Measurements from ENCODE around the gene A2M.

A2M gene

DNA sequence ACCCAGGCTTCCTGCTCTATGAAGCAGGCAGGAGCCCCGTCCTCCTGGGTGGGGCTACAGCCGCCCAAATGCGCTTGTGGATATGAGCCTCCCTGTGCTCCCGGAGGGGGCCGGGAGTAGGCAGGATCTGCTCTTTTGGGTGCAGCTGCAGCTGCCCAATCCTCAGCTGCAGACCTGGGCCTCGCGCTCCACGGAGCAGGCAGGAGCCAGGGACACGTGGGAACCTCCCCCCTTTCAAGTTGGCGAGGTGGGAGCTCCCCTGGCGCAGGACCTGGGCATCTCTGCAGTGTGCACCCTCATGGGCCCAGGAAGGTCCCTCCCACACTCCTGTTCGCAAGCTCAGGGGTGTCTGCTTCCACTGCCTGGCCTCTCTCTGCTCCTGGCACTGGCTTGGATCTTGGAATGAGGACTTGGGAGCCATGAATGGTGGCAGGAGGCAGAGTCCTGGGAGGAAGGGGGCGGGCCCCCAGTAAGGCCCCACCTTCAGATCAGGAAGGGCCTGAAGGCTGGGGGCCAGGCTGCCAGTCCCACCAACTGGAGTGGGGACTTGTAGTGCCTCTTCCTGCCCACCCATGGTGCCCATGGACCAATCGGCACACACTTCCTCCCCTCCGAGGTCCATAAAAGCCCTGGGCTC, 65.1 kb downstream of the A2M start:
- H3K27ac ChIP-seq (ENCODE audit: low read length), result no peak overlapping the region
- DNase-seq (ENCODE audit: low read depth, low spot score), result no peak
- no peaks in the 10 kb centered on the region for H3K4me1 ChIP-seq (ENCODE audit: control insufficient read depth, insufficient read depth, low read length)
- no peaks in the 10 kb centered on the region for H3K9me3 ChIP-seq (ENCODE audit: control insufficient read depth, insufficient read depth, low read length)
- no peaks in the 10 kb centered on the region for H3K36me3 ChIP-seq (ENCODE audit: control insufficient read depth, insufficient read depth, low read length)
- no peaks in the 10 kb centered on the region for H3K27me3 ChIP-seq (ENCODE audit: control insufficient read depth, insufficient read depth, low read length)
- no CpG with 5 or more reads among the region's 15 CpGs for WGBS (ENCODE audit: insufficient coverage, insufficient read length)
- H3K4me3 ChIP-seq (ENCODE audit: low read length), result no peak overlapping the region

- no peak for DNase-seq (ENCODE audit: low read depth, low spot score)
- Histone ChIP-seq H3K27me3 (ENCODE audit: control insufficient read depth, insufficient read depth, low read length) (no peaks in the 10 kb centered on the region), H3K4me3 (ENCODE audit: low read length) (no peak overlapping the region), H3K36me3 (ENCODE audit: control insufficient read depth, insufficient read depth, low read length) (no peaks in the 10 kb centered on the region), H3K27ac (ENCODE audit: low read length) (no peak overlapping the region), H3K9me3 (ENCODE audit: control insufficient read depth, insufficient read depth, low read length) (no peaks in the 10 kb centered on the region), H3K4me1 (ENCODE audit: control insufficient read depth, insufficient read depth, low read length) (no peaks in the 10 kb centered on the region)
- no CpG with 5 or more reads among the region's 6 CpGs for WGBS (ENCODE audit: insufficient coverage, insufficient read length)
Observed at GRCh38 chr12:9049520-9050133, 66.1 kb downstream of the A2M start.

- WGBS (ENCODE audit: insufficient coverage, insufficient read length), result no CpG with 5 or more reads among the region's 2 CpGs
- Histone ChIP-seq H3K27me3 (ENCODE audit: control insufficient read depth, insufficient read depth, low read length) (no peaks in the 10 kb centered on the region), H3K9me3 (ENCODE audit: control insufficient read depth, insufficient read depth, low read length) (no peaks in the 10 kb centered on the region), H3K36me3 (ENCODE audit: control insufficient read depth, insufficient read depth, low read length) (no peaks in the 10 kb centered on the region), H3K27ac (ENCODE audit: low read length) (no peak overlapping the region), H3K4me1 (ENCODE audit: control insufficient read depth, insufficient read depth, low read length) (no peaks in the 10 kb centered on the region), H3K4me3 (ENCODE audit: low read length) (no peak overlapping the region)
- no peak for DNase-seq (ENCODE audit: low read depth, low spot score)
Observed at GRCh38 chr12:9048930-9049329, 66.8 kb downstream of the A2M start.

DNA sequence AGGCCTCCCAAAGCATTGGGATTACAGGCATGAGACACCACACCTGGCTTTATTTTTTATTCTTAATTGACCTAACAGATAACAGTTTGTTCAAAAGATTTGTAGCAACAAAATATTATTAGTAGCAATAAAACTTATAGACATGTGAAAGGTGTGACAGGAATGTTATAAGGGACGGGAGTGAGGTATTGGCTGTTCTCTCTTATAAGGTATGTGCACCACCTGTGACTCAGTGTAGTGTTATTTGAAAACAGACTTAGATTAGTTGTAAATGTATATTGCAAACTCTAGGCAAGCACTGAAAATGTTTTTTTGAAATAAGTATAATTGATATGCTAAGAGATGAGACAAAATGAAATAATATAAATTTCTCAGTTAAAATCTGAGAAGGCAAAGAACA, 68.6 kb downstream of the A2M start:
- DNase-seq (ENCODE audit: low read depth, low spot score), result no peak
- H3K4me1 ChIP-seq (ENCODE audit: control insufficient read depth, insufficient read depth, low read length), result no peaks in the 10 kb centered on the region
- no CpG with 5 or more reads among the region's 1 CpG for WGBS (ENCODE audit: insufficient coverage, insufficient read length)
- no peaks in the 10 kb centered on the region for H3K9me3 ChIP-seq (ENCODE audit: control insufficient read depth, insufficient read depth, low read length)
- H3K4me3 ChIP-seq (ENCODE audit: low read length), result no peak overlapping the region
- no peaks in the 10 kb centered on the region for H3K36me3 ChIP-seq (ENCODE audit: control insufficient read depth, insufficient read depth, low read length)
- no peak overlapping the region for H3K27ac ChIP-seq (ENCODE audit: low read length)
- H3K27me3 ChIP-seq (ENCODE audit: control insufficient read depth, insufficient read depth, low read length), result no peaks in the 10 kb centered on the region

DNA sequence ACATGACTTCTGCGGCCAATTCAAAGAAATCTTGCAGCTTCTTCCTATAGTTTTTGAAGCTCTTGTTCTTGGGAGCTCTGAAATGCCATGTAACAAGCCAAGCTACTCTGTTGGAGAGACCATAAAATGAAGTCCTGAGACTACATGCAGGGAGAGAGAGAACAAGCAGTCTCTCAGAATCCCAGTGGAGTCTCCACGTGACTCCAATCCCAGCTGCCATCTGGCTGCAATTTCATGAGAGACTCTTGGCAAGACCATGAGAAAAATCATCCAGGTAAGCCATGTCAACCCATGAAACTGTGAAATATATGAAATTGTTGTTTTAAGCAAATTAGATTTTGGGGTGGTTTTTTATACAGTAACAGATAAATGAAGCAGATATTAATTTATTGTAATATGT, 72.0 kb downstream of the A2M start:
- no peak overlapping the region for H3K4me3 ChIP-seq (ENCODE audit: low read length)
- no peak overlapping the region for H3K27ac ChIP-seq (ENCODE audit: low read length)
- no peak for DNase-seq (ENCODE audit: low read depth, low spot score)
- H3K27me3 ChIP-seq (ENCODE audit: control insufficient read depth, insufficient read depth, low read length), result no peaks in the 10 kb centered on the region
- no peaks in the 10 kb centered on the region for H3K9me3 ChIP-seq (ENCODE audit: control insufficient read depth, insufficient read depth, low read length)
- H3K36me3 ChIP-seq (ENCODE audit: control insufficient read depth, insufficient read depth, low read length), result no peaks in the 10 kb centered on the region
- no CpG with 5 or more reads among the region's 2 CpGs for WGBS (ENCODE audit: insufficient coverage, insufficient read length)
- no peaks in the 10 kb centered on the region for H3K4me1 ChIP-seq (ENCODE audit: control insufficient read depth, insufficient read depth, low read length)

DNA sequence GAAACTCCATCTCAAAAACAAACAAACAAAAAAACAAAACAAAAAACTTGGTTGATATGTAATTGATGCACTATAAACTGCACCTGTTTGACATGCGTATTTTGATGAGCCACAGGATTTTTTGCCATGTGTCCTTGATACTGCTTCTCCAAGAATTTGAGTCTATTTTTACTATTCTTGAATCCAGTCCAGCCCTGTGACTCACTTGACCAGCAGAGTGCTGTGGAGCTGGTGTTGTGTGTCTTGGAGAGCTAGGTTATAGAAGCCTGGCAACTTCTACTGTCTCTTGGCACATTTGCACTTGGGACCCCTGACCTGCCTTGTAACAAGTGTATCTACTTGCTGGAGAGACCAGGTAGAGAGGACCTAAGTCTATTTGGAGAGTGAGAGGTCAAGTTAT, 74.4 kb downstream of the A2M start:
- DNase-seq (ENCODE audit: low read depth, low spot score), result no peak
- Histone ChIP-seq H3K4me3 (ENCODE audit: low read length) (no peak overlapping the region), H3K36me3 (ENCODE audit: control insufficient read depth, insufficient read depth, low read length) (no peaks in the 10 kb centered on the region), H3K9me3 (ENCODE audit: control insufficient read depth, insufficient read depth, low read length) (no peaks in the 10 kb centered on the region), H3K27me3 (ENCODE audit: control insufficient read depth, insufficient read depth, low read length) (no peaks in the 10 kb centered on the region), H3K4me1 (ENCODE audit: control insufficient read depth, insufficient read depth, low read length) (no peaks in the 10 kb centered on the region), H3K27ac (ENCODE audit: low read length) (no peak overlapping the region)
- no CpG with 5 or more reads among the region's 1 CpG for WGBS (ENCODE audit: insufficient coverage, insufficient read length)

DNA sequence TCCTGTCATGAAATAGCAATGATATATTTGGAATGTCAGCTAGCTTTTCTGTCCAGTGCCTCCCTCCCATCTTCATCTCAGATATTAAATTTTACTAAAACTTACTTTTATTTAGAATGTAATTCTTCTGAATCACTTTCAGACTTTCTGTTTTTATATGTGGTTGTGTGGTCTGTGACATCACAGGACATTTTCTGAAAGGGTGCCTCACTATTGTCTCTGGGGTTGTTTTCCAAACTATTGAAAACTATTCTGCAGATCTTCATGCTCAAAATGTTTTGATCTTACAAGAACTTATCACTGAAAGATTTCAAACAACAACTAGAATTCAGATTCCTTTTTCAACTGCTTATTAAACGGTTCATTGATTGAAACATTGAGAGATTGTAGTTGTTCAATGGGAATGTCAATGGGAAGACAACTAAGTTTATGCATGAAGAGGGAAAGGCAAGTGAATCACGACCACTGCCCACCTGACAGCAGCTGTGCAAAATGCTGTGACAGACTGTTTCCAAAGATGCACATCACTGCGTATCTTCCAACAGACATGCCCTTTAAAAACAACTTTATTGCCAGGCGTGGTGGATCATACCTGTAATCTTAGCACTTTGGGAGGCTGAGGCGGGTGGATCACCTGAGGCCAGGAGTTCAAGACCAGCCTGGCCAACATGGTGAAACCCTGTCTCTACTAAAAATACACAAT, 75.1 kb downstream of the A2M start:
- no peak for DNase-seq (ENCODE audit: low read depth, low spot score)
- Histone ChIP-seq H3K36me3 (ENCODE audit: control insufficient read depth, insufficient read depth, low read length) (no peaks in the 10 kb centered on the region), H3K4me3 (ENCODE audit: low read length) (no peak overlapping the region), H3K4me1 (ENCODE audit: control insufficient read depth, insufficient read depth, low read length) (no peaks in the 10 kb centered on the region), H3K27me3 (ENCODE audit: control insufficient read depth, insufficient read depth, low read length) (no peaks in the 10 kb centered on the region), H3K9me3 (ENCODE audit: control insufficient read depth, insufficient read depth, low read length) (no peaks in the 10 kb centered on the region), H3K27ac (ENCODE audit: low read length) (no peak overlapping the region)
- WGBS (ENCODE audit: insufficient coverage, insufficient read length), result no CpG with 5 or more reads among the region's 5 CpGs

- Histone ChIP-seq H3K27ac (ENCODE audit: low read length) (no peak overlapping the region), H3K9me3 (ENCODE audit: control insufficient read depth, insufficient read depth, low read length) (no peaks in the 10 kb centered on the region), H3K36me3 (ENCODE audit: control insufficient read depth, insufficient read depth, low read length) (no peaks in the 10 kb centered on the region), H3K4me1 (ENCODE audit: control insufficient read depth, insufficient read depth, low read length) (no peaks in the 10 kb centered on the region), H3K27me3 (ENCODE audit: control insufficient read depth, insufficient read depth, low read length) (no peaks in the 10 kb centered on the region), H3K4me3 (ENCODE audit: low read length) (no peak overlapping the region)
- no peak for DNase-seq (ENCODE audit: low read depth, low spot score)
- no CpG with 5 or more reads among the region's 3 CpGs for WGBS (ENCODE audit: insufficient coverage, insufficient read length)
Observed at GRCh38 chr12:9039397-9039977, 76.2 kb downstream of the A2M start.

DNA sequence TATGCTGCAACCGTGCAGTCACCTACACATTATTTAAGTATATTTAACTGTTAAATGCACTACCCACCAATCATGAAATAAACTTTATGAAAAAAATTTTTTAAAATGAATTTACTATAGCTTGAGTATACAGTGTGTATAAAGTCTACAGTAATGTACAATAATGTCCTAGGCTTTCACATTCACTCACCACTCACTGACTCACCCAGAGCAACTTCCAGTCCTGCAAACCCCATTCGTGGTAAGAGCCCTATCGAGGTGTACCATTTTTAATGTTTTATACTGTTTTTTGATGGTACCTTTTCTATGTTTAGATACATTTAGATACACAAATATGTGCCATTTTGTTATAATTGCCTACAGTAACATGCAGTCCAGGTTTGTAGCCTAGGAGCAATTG, 78.3 kb downstream of the A2M start:
- no peaks in the 10 kb centered on the region for H3K9me3 ChIP-seq (ENCODE audit: control insufficient read depth, insufficient read depth, low read length)
- DNase-seq (ENCODE audit: low read depth, low spot score), result no peak
- WGBS (ENCODE audit: insufficient coverage, insufficient read length), result no CpG with 5 or more reads among the region's 3 CpGs

DNA sequence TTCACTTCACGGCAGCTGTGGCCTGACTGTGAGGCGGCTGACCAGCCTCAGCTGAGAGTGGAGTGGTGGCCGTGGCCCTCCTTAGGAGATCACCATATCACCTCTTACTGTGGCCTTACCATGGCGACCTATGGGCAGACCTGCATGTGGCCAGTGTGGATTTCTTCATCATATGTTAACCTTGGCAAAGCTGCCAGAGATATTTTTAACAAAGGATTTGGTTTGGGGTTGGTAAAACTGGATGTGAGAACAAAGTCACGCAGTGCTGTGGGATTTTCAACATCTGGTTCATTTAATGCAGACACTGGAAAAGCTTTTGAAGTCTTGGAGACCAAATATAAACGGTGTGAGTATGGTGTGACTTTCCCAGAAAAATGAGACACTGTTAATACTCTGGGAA, 79.5 kb downstream of the A2M start:
- no peaks in the 10 kb centered on the region for H3K27me3 ChIP-seq (ENCODE audit: control insufficient read depth, insufficient read depth, low read length)
- WGBS (ENCODE audit: insufficient coverage, insufficient read length), result no CpG with 5 or more reads among the region's 6 CpGs
- H3K4me3 ChIP-seq (ENCODE audit: low read length), result no peak overlapping the region
- DNase-seq (ENCODE audit: low read depth, low spot score), result no peak
- H3K9me3 ChIP-seq (ENCODE audit: control insufficient read depth, insufficient read depth, low read length), result no peaks in the 10 kb centered on the region
- H3K36me3 ChIP-seq (ENCODE audit: control insufficient read depth, insufficient read depth, low read length), result no peaks in the 10 kb centered on the region
- no peaks in the 10 kb centered on the region for H3K4me1 ChIP-seq (ENCODE audit: control insufficient read depth, insufficient read depth, low read length)
- no peak overlapping the region for H3K27ac ChIP-seq (ENCODE audit: low read length)

More for the DNA sequence above, 78.3 kb downstream of the A2M start:
- Histone ChIP-seq H3K27ac (ENCODE audit: low read length) (no peak overlapping the region), H3K27me3 (ENCODE audit: control insufficient read depth, insufficient read depth, low read length) (no peaks in the 10 kb centered on the region), H3K4me1 (ENCODE audit: control insufficient read depth, insufficient read depth, low read length) (no peaks in the 10 kb centered on the region), H3K4me3 (ENCODE audit: low read length) (no peak overlapping the region), H3K36me3 (ENCODE audit: control insufficient read depth, insufficient read depth, low read length) (no peaks in the 10 kb centered on the region)

Data from iPS DF 6.9 (cell line).